ENCODE results near the gene CTSF.
A peak's percentile ranks its signal among the peaks of the same experiment; 100 is the strongest.
"Not testable (repeated sequence)": the region's sequence is repeated elsewhere in the genome, so short reads cannot be mapped to it uniquely, and the experiment has no call there.

The CTSF gene

GRCh38 chr11:66568124-66568916 lies at the start of gene CTSF:
CTSF (minus strand) TSS chr11:66568606; CDS start chr11:66568486, 120 bp downstream.
- DNase-seq = peak; percentile 57

- no peak for DNase-seq
Measured at GRCh38 chr11:66617155-66617834, 48.9 kb upstream of the CTSF start.

- DNase-seq = peak; percentile 98
Measured at GRCh38 chr11:66616379-66617154, 48.2 kb upstream of the CTSF start, which contains the start of gene RBM14. RBM14 (plus strand) TSS chr11:66616630; CDS start chr11:66616721, 91 bp downstream.

- no peak for DNase-seq
Measured at GRCh38 chr11:66614073-66614472, 45.7 kb upstream of the CTSF start.

- no peak for DNase-seq
Measured at GRCh38 chr11:66612458-66612857, 44.1 kb upstream of the CTSF start.

- no peak for DNase-seq
Measured at GRCh38 chr11:66609721-66610617, 41.6 kb upstream of the CTSF start.

- no peak for DNase-seq
Measured at GRCh38 chr11:66607126-66607834, 38.9 kb upstream of the CTSF start.

GRCh38 chr11:66606608-66607007 lies 38.2 kb upstream of the CTSF start:
- DNase-seq = not testable (repeated sequence)

- no peak for DNase-seq
Measured at GRCh38 chr11:66604155-66604554, 35.7 kb upstream of the CTSF start.

- no peak for DNase-seq
Measured at GRCh38 chr11:66603072-66603471, 34.7 kb upstream of the CTSF start.

- DNase-seq = no peak
Measured at GRCh38 chr11:66600631-66601233, 32.3 kb upstream of the CTSF start.

GRCh38 chr11:66600219-66600618 lies 31.8 kb upstream of the CTSF start:
- no peak for DNase-seq

- no peak for DNase-seq
Measured at GRCh38 chr11:66598993-66599392, 30.6 kb upstream of the CTSF start.

GRCh38 chr11:66595245-66595904 lies 27.0 kb upstream of the CTSF start:
- DNase-seq = peak; percentile 70

- no peak for DNase-seq
Measured at GRCh38 chr11:66593650-66594049, 25.2 kb upstream of the CTSF start.

GRCh38 chr11:66593303-66593635 lies 24.9 kb upstream of the CTSF start:
- no peak for DNase-seq

- DNase-seq = peak; percentile 86
Measured at GRCh38 chr11:66592457-66593302, 24.3 kb upstream of the CTSF start, which contains the start of the genes CCDC87 and CCS. CCDC87 (minus strand) TSS chr11:66593063; CDS start chr11:66593015, 48 bp downstream. CCS (plus strand) TSS chr11:66593185; CDS start chr11:66593262, 77 bp downstream.

- DNase-seq = no peak
Measured at GRCh38 chr11:66591175-66591574, 22.8 kb upstream of the CTSF start.

- no peak for DNase-seq
Measured at GRCh38 chr11:66589996-66590675, 21.7 kb upstream of the CTSF start.

All from NCI-H2029 treated with DMSO at 0.1 percent for 48 hours (cell line).